ENCODE results near the gene OR2B2.

The OR2B2 gene

GRCh38 chr6:27893059-27893835, 18.9 kb downstream of the OR2B2 start:
- DNase-seq: peak; percentile 94

DNA sequence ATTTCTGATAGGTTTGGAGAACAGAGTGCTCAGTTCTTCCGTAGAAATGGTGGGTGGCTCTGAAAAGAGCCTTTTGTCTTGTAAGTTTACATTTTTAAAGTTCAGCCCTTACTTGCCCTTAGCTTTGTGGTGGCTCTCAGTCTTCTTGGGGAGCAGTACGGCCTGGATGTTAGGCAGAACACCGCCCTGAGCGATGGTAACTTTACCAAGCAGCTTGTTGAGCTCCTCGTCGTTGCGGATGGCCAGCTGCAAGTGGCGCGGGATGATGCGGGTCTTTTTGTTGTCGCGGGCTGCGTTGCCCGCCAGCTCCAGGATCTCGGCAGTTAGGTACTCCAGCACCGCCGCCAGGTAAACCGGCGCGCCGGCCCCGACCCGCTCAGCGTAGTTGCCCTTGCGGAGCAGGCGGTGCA, 19.5 kb downstream of the OR2B2 start:
- no peak for DNase-seq

- DNase-seq: no peak
These were observed 20.8 kb downstream of the OR2B2 start for GRCh38 chr6:27891320-27891875.

DNA sequence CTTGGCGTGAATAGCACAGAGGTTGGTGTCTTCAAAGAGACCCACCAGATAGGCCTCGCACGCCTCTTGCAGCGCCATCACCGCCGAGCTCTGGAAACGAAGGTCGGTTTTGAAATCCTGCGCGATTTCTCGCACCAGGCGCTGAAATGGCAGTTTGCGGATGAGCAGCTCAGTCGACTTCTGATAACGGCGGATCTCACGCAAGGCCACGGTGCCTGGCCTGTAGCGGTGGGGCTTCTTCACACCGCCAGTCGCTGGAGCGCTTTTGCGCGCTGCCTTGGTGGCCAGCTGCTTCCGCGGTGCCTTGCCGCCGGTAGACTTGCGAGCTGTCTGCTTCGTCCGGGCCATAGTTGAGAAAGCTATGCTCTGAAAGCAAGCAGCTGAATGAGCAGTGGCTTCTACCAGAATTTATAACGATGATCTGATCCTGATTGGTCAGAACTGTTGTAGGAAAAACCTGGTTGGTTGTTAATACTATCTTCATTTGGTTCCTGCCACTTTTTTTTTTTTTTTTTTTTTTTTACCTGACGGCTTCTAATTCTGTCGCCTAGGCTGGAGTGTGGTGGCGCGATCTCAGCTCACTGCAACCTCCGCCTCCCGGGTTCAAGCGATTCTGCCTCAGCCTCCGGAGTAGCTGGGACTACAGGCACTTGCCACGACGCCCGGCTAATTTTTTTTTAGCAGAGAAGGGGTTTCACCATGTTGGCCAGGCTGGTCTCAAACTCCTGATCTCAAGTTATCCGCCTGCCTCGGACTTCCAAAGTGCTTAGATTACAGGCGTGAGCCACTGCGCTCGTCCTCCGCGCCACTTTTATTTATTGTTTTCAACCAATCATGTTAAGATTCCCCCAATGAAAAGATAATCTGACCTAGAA, 21.5 kb downstream of the OR2B2 start:
- peak; percentile 89 for DNase-seq

DNA sequence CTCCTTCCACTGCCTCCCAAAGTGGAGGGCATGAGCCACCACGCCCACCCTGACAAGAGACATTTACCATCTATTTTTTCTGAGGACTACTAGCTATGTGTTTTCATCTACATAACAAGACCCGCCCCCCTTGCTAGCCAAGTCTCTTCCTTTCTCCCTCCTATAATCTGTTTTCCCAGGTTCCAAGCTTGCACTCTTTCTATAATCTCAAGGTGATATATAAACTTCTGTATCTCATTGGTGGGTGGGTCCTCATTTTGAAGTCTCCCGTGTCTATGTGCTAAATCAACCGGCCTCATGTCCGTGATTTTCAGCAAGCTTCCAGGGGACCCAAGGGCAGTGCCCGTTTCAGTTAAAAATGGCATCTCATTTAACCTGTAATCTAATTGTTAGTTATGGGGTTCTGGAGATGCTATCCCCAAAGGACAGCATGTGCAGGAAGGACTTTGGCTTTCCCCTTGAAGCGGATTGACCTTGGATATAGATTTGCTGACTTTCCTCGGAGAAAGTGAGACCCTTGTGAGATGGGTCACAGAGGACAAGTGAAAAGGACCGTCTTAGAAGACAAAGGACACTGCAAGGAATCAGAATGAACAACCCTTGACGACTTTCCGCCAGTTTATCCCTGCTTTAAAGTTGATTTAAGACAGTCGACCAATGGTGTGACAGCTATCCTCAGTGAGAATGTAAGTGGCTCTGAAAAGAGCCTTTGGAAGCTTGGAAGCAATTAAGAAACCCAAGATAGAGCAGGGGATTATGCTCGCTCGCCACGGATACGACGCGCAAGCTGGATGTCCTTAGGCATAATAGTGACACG, 22.4 kb downstream of the OR2B2 start:
- DNase-seq: no peak

DNA sequence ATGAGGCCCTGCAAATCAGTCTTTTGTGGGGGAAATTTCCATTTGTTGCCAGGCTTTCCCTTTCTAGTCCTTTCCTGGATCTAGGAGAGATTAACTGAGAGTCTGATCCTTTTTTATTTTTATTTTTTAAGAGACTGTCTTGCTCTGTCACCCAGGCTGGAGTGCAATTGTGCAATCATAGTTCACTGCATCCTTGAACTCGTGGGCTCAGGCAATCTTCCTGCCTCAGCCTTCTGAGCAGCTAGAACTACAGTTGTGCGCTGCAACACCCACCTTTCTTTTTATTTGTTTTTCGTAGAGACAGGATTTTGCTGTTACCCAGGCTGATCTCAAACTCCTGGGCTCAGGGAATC, 22.9 kb downstream of the OR2B2 start:
- no peak for DNase-seq

GRCh38 chr6:27888566-27888965, 23.6 kb downstream of the OR2B2 start:
- DNase-seq: no peak

DNA sequence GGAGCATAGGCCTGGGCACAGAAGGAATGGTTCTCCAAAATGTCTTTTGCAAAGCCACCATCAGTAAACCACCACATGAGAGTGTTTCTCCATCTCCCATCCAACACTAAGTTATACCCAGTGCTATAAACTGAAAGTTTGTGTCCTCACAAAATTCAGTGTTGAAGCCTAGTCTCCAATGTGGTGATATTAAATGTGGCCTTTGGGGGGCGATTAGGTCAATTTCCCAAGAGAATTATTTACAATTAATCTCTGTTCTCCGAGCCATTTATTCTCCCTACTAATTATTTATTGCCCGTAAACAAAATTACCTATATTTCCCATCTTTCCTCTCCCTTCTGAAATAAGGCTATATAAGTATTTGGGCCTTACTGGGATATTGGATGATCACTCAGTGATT, 26.1 kb downstream of the OR2B2 start:
- no peak for DNase-seq

DNA sequence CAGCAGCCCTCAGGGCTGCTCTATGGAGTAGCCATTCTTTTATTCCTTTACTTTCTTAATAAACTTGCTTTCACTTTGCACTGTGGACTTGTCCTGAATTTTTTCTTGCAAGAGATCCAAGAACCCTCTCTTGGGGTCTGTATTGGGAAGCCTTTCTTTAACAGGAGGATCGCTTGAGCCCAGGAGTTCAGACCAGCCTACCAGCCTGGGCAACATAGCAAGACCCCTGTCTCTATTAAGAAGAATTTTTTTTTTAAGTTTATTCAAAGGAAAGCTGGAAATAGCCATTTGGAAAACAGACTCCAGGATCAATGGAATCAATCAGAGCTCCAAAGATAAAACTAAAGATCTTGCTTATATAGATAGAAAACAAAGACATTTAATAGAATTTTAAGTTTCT, 29.1 kb downstream of the OR2B2 start:
- no peak for DNase-seq

GRCh38 chr6:27882624-27883023, 29.6 kb downstream of the OR2B2 start:
- no peak for DNase-seq

GRCh38 chr6:27879837-27880236, 32.4 kb downstream of the OR2B2 start:
- DNase-seq: no peak

- no peak for DNase-seq
These were observed 38.2 kb downstream of the OR2B2 start for GRCh38 chr6:27874016-27874415.

- DNase-seq: peak; percentile 92
These were observed 38.9 kb downstream of the OR2B2 start for GRCh38 chr6:27873021-27873940.

- no peak for DNase-seq
These were observed 39.6 kb downstream of the OR2B2 start for GRCh38 chr6:27872642-27873020.

DNA sequence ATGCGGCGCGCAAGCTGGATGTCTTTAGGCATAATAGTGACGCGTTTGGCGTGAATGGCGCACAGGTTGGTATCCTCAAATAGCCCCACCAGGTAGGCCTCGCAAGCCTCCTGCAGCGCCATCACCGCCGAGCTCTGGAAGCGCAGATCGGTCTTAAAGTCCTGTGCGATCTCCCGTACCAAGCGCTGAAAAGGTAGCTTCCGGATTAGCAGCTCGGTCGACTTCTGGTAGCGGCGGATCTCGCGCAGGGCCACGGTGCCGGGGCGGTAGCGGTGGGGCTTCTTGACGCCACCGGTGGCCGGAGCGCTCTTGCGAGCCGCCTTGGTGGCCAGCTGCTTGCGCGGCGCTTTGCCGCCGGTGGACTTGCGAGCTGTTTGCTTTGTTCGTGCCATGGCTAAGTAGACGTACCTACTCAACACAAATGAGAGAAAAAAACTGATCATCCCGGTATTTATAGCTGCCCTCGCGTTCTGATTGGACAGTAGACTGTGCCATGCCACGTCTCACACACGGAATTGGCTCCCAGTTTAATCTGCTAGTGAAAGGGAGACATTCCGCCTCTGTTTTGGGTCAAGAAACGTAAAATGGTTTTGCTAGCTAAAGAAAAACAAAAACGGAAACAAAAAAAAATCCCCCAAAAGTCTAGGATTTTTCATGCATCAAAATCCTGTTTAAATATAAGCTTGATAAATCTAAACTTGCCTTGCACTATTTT, 40.1 kb downstream of the OR2B2 start:
- DNase-seq: peak; percentile 94

- no peak for DNase-seq
These were observed 41.8 kb downstream of the OR2B2 start for GRCh38 chr6:27870291-27870870.

GRCh38 chr6:27868311-27868710, 43.9 kb downstream of the OR2B2 start:
- DNase-seq: no peak

DNA sequence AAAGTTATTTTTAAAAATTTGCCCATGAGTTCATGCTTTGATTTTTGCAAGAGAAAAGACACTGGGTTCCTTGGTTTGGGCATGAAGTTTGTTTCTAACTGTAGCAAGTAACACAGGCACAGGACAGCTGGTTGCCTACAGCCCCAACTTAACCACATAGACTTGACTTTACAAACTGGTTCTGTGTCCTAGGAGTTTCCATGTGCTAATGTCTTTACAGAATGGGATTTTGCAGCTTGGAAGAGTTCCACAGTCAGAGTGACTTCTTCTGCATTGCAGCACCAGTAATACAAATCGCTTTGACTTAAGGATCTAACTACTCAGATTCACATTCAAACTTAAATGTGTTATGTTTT, 44.3 kb downstream of the OR2B2 start:
- DNase-seq: no peak

GRCh38 chr6:27867051-27867944, 44.9 kb downstream of the OR2B2 start:
- DNase-seq: peak; percentile 91
